ENCODE data around the gene ACTG1. TPM values are rescaled to one million over a fixed set of nuclear protein-coding genes. Genes with fewer than 3 reads are reported as not detected.

The ACTG1 gene
- total and polyA plus RNA-seq, 2 of the 13 experiments (the other 11 are each of a cell fraction or from before 2014, with no cell fraction given): 973 to 1,138 TPM

- ChIA-PET CTCF (ENCODE audit: low intra/inter-chr PET ratio, low total read pairs) (no interaction called here), POLR2A (interaction anchor here (0.6 kb wide), 1 partner anchor 17 kb away, joined by 3 read pairs; no protein-coding TSS in a partner anchor)
- H3K27ac ChIP-seq (ENCODE audit: extremely low read length, insufficient read depth, low read length): no peak overlapping the region
- DNase-seq (ENCODE audit: low spot score) (no peak), FAIRE-seq (no peak), ATAC-seq (no peak)
- no peak overlapping the region for H3K4me2 ChIP-seq (ENCODE audit: low read depth, low read length)
- H3K9me3 ChIP-seq (ENCODE audit: low read length): no peaks in the 10 kb centered on the region
- no peak overlapping the region for H3K9ac ChIP-seq (ENCODE audit: insufficient read depth, low read depth, low read length)
- intact Hi-C loops (cut with micrococcal nuclease; ENCODE audit: unreplicated experiment) (no loop called here), in situ Hi-C loops (cut with HindIII; ENCODE audit: extremely low pct_ligation_motif_present, low pct_unique_long_range_greater_than_20kb) (no loop called here)
- peaks cover under 1% of the 10 kb centered on the region for H3K79me2 ChIP-seq (ENCODE audit: insufficient read depth, low read length)
- H3K36me3 ChIP-seq (replicated peaks in 1 of 2; ENCODE audit: control insufficient read depth in 1 of 2, insufficient read depth in 2 of 2, low read length in 2 of 2): peaks cover 20 to 41% of the 10 kb centered on the region in 2 experiments
- no peak overlapping the region for H2AFZ ChIP-seq (ENCODE audit: low read length)
- H4K20me1 ChIP-seq (ENCODE audit: insufficient read depth, low read length): no peaks in the 10 kb centered on the region
- peaks cover 33% of the 10 kb centered on the region for H3K4me1 ChIP-seq (ENCODE audit: insufficient read depth, low read length)
- no peak overlapping the region for H3K4me3 ChIP-seq (replicated peaks in 1 of 3; ENCODE audit: insufficient read depth in 1 of 3, low read depth in 2 of 3, low read length in 3 of 3)
- no peaks in the 10 kb centered on the region; a peak in 1 of 5 replicates for H3K27me3 ChIP-seq (ENCODE audit: control insufficient read depth in 1 of 2, insufficient read depth in 2 of 2, low read length in 2 of 2)
- WGBS (ENCODE audit: low lambda C conversion rate): 100% methylated on average over 3 of the region's 6 CpGs
- no TSS peak for BruUV-seq (replicated peaks)
- TF ChIP-seq AGO2 (optimal IDR thresholded peaks at IDR 0.05; ENCODE audit: low read depth, low read length) (peak; percentile 83), ZNF326 (CRISPR knock-in tag; IDR thresholded peaks at IDR 0.05; ENCODE audit: borderline replicate concordance) (0 out of 2 replicates have a peak, but pooled peaks have one; percentile 49), ZNF484 (CRISPR knock-in tag; IDR thresholded peaks at IDR 0.05; ENCODE audit: borderline replicate concordance, low read depth) (no peak), POLR2A (IDR thresholded peaks at IDR 0.05; ENCODE audit: insufficient read depth in 1 of 2, low read depth in 2 of 2, low read length in 2 of 2) (peak in 1 of 2 experiments; percentile 39; a peak in 1 of 4 replicates), ZBTB33 (CRISPR knock-in tag; IDR thresholded peaks at IDR 0.05) (peak; percentile 0; the same call in 1 of the 2 replicates), ZC3H13 (CRISPR knock-in tag; IDR thresholded peaks at IDR 0.05) (peak; percentile 73; the same call in 1 of the 2 replicates)
These were observed 44.3 kb upstream of the ACTG1 start for GRCh38 chr17:81556863-81557262.
